Measurements from ENCODE around the gene STK24.

The STK24 gene

DNA sequence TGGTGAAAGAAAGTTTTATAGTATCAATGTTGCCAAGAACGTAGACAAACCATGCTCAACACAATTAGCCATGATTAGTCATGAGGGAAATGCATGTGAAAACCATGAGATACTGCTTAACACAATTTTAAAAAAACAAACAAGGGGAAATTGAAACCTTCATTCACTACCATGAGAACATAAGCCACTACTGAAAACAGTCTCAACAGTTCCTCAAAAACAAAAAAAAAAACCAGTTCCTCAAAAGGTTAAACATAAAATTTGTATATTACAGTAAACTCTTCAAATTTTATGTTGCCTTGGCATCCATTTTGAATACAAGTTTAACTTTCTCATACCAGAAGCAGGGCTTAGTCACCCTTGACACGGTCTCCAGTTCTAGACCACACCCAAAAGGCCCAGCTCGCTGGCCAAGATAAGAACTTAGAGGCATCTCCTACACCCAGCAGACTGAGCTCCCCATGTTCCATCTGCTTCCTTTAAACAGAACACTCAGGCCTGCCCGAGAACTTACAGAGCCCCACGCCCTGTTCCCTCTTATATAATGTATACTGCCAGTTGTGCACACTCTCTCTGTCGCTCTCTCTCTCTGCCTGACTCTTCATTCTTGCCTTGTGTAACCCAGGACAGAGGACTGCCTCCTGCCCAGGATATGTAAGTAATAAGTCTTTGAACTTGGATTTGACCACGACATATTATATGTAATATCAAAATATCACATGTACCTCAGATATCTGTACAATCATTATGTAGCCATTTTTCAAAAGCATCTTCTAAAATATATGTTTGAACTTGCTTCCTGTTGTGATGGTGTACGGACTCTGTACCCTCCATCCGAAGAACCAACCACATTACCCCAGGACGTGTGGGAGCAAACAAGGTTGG lies 67.4 kb downstream of the STK24 start:
- no peak for DNase-seq (ENCODE audit: low read depth)

DNA sequence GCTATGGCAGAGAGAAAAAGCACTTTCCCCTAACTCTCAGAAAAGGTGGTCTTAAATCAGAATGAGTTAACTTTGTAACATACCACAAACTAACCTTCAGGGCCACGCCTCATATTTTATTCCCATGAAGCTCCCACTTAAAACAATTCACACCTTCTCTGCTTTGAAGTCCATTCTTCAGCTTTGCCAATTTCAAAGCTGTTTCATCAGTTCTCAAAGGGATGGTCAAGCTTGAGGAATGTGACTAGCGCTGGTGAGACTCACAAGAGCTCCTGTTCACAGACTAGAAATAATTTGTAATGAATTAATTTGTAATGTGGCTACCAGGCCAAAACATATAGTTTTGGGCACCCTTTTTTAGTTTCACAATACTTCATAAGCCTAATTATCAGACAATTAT lies 68.2 kb downstream of the STK24 start:
- DNase-seq (ENCODE audit: low read depth): no peak

DNA sequence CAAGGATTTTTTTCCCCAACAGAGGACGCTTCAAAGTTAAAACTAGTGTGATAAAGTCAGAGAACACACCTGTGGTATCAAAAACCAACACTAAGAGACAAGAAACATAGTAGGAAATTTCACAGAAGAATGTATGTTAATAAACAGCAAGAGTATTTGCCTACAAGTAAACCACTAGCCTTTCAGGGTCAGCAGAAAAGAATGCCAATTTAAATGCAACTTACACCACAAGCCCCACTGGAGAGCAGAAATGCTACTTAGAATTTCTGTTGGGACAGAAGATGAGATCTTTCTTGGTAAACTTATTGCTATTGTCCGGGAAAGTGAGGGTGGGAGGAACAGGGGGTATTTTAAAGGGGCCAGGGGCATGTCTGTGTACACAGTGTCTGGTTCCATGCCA lies 68.6 kb downstream of the STK24 start:
- DNase-seq (ENCODE audit: low read depth): no peak

DNA sequence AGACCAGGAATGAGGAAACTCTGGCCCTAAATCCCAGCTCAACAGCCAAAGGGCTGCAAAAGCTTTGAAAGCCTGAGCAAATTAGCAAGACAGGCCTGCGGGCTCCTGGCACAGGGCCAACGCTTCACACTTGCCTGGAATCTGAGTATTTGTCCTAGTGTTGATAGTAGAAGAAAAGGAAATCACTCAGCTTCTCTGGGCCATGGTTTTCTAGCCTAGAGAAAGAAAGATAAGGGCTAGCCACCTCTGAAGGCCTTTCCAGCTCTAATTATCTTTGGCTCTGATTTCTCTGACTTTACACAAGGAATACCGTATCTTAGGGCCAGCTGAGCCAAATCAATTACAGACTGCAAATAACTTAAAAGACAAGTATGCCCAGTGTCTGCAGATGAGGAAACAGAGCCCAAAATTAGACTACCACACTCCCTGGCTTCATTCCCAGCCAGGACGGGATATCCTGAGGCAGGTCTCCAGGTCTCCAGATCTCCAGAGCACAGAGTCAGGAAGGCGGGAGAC lies 69.6 kb downstream of the STK24 start:
- no peak for DNase-seq (ENCODE audit: low read depth)

DNA sequence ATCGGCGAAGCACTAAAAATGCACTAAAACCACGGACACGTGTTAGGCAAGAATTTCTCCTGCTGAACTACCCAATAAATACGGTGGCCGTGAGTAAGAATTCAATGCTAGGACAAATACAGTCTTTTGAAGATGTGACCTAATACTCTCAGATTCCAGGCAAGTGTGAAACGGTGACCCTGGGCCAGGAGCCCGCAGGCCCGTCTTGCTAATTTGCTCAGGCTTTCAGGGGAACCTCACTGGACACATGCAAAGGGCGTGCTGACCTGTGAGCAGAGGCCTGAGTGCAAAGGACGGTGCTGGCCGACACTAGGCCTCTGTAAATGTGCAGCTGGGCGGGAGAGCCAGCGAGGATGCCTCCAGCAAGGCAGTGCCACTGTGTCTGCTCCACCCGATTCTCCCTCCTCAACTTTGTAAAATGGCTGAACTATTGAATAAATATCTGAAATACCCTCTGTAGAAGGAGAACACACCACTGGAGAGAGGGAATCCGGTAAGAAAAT lies 70.1 kb downstream of the STK24 start:
- no peak for DNase-seq (ENCODE audit: low read depth)

DNA sequence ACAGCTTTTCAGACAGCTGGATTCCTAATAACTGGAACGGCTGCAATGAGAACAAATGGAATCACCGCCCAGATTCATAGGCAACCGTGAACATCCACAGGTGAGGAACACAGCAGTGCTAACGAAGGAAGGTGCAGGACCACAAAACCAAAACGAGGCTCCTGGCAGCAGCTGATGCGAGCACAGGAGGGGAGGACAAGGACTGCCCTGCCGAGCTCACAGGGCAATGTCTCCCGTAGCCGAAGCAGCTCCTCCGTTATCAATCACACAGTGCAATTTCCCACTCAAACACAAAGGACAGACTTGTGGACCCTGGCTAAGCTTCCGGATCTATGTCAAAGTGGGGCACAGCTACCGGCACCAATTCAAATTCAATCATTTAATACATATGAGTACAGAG lies 70.6 kb downstream of the STK24 start:
- no peak for DNase-seq (ENCODE audit: low read depth)

DNA sequence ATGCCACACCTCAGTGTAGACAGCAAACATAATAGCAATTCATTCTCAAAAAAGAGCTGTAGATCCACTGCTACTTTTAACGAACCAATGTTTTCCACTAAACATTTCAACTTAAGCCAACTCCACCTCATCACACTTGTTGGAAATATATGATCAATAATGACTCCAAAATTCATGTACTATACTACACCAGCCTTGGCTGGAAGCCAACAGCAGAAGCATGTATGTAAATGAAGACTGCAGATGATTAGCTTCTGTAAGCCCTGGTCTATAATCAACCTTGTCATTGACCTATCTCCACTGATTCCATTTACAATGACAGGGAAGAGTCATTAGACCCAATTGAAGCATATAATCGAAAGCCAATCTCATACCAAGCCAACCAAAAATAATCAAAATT lies 71.7 kb downstream of the STK24 start:
- no peak for DNase-seq (ENCODE audit: low read depth)

DNA sequence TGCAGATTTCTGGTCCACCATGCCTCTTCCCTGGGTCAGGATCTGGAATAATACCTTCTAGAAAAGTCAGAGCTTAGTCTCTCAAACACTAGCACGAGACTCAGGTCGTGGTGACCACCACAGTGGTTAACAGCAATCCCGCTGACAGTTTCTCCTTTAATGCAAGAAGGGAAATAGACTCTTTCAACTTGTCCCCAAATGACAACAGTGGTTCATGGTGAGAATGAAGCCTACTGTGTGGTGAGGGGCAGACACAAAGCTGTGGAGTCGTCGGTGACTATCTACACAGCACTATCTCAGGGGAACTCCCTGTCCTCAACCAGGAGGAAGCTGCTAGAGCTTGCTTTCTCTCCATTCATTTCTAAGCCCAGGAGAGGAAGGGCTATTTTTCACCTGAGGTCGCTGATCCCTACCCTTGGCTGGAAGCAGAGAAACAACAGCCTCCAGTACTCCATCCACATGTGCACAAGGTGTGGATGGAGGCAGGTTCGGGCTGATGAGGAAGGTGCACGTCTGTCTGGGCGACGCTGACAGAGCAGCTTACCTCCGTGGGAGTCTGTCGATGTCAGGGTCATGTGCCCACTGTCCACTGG lies 72.4 kb downstream of the STK24 start:
- DNase-seq (ENCODE audit: low read depth): no peak

DNA sequence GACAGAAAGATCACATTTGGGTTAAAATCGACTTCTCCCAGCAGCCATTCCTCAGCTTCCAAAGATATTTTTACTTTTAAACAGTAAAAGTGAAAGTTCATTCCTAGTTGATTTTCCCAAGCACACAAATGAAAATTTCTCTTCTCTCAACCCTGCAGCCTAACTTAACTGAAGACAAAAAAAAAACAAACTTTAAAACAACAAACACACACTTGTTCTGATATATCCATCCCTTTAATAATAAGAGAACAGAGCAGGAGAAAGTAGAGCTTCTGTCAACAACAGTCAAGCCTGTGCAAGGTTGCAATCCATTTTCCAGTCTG lies 72.9 kb downstream of the STK24 start:
- no peak for DNase-seq (ENCODE audit: low read depth)

DNA sequence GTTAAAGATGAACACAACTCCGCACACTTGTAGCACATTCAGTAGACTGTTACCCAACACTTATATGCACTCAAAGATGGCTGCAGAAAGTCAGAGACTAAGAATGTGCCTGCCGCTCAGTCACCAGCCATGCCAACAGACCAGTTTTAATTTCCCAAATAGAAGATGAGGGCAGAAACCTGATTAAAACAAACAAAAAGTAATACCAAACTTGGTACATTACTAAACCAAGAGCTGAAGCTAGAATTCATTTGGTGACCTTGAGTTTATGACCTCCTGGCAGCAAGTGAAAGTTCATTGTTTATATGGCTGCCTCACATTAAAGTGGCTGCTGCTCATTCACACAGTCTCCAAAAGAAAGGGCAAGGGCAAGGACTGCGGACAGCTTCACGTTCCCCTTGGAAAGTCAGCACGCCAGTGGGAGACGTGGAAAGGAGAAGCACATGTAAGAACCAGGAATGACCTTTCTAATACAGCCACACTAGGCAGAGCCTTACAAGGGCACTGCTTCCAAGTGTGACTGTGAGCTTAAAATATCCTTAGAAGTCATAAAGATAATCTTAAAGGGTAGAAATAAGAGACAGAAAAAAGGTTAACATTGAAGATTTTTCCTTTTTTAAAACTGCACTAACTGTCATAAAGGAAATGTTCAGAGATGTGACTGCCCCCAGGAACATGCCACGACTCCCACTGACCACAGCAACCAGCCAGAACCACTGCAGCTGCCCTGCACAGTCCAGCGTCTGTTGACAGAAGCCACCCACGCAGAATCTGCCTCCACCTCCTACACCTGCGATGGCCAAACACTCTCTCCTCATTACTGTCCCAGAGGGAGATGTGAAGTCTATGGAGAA lies 73.5 kb downstream of the STK24 start:
- DNase-seq (ENCODE audit: low read depth): no peak

DNA sequence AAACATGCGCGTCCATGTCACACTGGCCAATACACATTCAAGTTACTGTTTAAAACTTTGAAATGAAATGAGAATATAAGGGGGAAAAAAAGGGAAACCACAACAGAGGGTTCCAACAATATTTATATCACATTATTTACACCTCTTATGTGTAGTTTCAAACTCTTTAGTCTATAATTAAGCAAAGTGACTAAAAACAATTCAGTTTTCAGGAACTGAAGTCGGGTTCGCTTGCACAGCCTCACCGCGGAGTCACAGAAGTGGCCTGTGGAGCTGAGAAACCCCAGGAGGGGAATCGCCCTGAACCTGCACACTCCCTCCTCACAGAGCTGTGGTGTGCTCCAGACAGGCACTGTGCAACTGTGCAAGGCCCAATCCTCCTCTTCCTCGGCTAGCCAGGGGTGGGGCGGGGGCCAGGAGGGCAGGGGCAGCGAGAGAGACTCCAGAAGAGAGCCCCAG lies 75.9 kb downstream of the STK24 start:
- DNase-seq (ENCODE audit: low read depth): no peak

DNA sequence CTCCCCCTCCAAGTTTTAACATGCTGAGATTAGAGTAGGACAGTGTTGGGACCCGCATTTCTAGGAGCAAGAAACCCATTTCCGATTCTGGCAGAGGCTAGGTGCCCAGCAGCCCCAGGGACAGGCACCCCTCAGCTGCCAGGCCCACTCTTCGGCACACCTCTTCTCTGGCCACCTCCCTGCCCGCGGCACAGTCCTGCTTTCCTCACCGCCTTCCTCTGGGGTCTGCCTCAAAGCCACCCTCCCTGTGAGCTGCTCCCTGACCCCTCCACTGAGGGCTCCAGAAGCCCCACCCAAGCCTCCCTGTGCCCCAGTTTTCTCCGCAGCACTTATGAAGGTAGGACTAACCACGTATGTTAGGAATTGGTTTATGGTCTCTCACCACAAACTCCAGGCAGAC lies 79.9 kb downstream of the STK24 start:
- DNase-seq (ENCODE audit: low read depth): no peak

DNA sequence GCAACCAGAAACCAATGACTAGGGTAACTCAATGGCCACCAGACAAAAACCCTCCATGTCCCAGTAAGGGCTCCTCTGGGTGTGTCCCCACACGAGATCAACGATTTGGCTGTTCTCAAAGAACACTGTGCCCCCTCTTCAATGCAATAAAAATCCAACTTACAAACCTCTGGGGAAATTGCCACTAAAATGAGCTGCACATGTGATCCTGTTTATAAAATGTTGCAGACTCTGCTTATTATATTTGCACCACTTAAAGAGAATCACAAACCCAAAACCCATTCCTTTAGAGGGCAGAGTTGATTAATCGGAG lies 80.5 kb downstream of the STK24 start:
- no peak for DNase-seq (ENCODE audit: low read depth)

DNA sequence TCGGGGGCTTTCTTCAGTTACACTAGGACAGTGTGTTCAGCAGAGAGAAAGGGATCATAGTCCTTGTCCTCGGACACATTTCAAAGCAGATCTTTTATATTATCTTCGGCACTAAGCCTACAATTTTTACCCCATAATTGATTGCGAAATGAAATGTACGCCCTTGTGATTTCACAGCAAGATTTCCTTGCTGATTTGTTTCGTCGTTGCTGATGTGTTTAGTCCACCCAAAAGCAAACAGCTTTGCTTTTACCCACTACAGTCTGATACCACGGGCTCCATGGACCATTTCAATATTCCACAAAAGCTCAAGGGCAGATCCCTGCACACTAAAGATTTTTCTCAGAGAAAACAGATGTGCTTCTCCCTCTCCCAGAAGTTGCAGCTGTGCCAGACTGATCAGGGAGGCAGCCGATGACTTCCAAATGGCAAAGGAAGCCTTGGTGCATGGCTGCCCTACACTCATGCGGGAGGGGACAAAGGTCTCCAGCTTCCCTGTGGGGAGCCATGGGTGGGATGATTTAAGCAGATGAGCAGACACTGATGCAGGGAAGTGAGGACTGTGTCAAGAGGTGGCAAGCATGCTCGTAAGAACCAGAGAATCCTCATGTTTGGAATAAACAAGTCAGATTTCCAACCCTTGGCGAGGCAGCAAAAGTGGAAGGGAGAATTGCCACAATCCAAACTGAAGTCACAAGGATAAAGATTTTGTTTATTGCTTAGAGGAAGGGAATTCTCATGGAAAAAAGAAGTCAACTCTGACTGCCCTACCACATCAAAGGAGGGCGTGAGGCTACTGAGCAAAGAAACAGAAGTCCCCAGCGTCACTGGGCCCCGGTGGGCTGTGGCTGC lies 81.1 kb downstream of the STK24 start:
- no peak for DNase-seq (ENCODE audit: low read depth)

DNA sequence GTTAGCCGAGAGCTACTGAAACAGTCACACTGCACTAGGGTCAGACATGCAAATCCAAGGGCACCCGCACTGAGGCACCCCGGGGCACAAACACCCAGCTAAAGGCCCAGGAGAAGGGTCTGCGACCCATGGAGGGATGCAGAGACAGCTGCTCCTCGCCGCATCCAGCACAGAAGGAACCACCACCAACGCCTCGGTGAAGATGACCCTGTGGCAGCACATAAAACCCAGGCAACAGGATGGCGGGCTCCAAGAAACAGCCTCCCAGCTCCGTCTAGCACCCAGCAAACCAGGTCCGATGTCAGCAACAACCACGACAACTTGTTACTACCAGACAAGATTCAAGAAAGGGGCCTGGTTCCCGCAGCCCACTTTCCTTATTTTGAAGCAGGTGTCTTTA lies 82.1 kb downstream of the STK24 start:
- DNase-seq (ENCODE audit: low read depth): no peak

DNA sequence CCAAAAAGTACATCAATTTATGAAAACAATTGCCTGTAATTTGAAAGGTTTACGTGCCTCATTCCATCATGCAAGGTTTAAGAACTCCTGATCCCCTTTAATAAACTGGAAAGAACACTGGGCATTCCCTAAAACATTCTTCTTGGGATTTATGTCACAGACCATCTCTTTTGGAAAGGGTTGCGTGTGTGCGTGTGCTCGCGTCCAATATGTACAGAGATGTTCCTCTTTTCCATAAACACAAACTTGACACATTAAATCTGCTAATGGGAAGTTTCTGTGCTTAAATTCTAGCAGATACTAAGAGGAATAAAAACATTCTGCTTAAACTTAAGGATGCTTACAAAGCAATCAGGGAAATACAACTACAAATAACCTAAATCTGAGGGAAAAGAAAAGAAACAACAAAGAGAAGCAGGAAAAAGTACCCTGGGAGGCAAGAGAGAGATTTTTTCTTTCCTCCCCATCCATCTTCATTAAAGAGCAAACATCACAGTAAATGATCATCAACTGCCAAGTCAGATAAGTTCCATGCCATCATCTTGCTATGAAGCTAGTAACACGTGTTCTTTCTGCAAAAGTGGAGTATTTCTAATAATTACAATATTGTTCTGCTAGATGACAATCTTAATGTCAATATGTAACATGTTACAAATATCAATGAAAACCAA lies 83.7 kb downstream of the STK24 start:
- no peak for DNase-seq (ENCODE audit: low read depth)

DNA sequence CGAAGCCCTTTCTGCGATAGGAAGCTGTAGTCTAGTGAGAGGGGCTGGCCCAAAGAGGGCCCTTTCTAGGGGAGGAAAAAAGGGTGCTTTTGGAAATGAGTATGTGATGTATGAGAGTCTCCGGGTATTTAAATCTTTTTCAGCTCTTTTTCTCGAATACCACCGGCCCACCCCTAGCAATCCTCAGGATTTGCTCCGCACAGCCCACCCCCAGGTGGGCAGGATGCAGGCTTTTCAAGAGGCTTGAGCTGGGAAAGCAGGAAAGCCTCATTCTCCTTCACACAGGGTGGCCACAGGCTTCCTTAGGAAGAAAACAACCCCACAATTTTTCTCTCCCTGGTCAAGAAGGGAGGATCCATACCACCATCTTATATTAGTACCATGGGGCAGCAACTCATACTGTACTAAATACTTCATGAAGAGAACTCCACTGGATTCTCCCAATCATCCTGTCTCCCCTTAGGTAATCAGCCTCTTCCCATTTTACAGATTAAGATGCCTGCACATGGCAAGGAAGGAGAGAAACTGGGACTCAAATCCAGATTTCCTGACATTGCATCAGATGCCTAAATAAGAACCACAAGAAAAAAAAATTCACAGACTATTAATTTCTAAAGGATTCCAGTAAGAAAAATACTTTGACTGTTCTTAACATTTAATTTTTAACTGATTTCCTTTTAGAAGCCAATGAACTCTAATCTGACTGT lies 84.4 kb downstream of the STK24 start:
- DNase-seq (ENCODE audit: low read depth): no peak

DNA sequence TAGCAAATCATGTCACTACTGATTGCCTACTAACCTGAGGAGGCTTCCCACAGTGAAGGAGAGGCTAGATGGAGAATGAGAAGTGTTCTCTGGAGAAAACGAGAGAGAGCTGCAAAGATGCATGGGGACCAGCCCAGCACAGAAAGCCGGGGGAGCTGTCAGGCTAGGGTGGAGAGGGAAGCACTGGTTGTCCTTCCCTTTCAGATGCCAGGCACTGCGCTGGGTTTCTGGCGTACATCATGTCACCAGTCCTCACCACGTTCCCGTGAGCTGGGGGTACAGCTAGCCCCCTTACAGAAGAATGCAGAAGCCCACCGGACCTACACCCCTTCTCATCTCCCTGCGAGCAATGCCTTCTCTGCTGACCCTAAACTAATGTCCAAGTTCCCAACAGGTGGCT lies 86.0 kb downstream of the STK24 start:
- DNase-seq (ENCODE audit: low read depth): no peak

DNA sequence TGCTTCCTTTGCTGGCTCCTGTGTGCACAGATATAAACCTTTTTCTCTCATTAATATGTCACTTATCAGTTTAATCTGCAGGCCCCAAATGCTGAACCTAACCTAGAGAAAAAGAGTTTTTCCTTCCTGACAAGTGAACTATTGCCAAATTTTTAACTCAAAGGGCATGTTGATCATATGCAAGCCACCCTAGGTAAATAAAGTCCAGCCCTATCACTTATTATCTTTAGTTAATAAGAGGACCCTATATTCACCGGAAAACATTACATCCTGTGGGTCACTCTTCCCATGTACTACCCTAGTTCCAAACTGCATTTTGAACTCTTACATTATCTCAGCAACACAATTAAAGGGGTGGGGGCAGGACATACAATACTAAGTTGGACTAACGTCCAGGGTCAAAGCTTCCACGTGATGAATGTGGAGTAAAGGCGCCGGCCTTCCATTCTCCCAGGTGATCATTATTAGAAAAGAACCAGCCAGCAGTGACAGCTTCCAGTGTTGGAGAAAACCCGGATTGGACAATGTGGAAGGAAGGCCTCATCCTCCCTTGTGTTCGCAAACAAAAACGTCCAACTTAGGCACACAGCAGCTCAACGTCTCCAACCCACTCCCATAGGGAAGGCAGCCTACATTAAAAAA lies 86.6 kb downstream of the STK24 start:
- DNase-seq (ENCODE audit: low read depth): no peak
